CD4-positive, CD25-positive, alpha-beta regulatory T cell (primary cell): ENCODE results near the gene PPM1F. TPM values are rescaled to one million over a fixed set of nuclear protein-coding genes. Genes with fewer than 3 reads are reported as not detected.

ENCODE experiments used
- ATAC-seq, 2 donors: fragments of 150-1000 bp; cut with Tn5 transposase; one replicate each; pipeline ENCODE4 v1.10.0; 2021; ENCODE audit warnings: low read depth in 2 of 2, moderate number of reproducible peaks in 2 of 2, moderate library complexity in 1 of 2
- DNase-seq, 3 donors: peaks; one replicate each; pipeline versions ENCODE4 v3.0.0 to v3.0.0-alpha.2; 2012 to 2022; ENCODE audit warnings: mixed read lengths in 1 of 3
- H3K27ac ChIP-seq: one replicate; pipeline ENCODE4 v1.7.0; 2013; ENCODE audit warnings: mild to moderate bottlenecking, low read length; ENCODE audit not compliant: insufficient read depth, poor library complexity, severe bottlenecking
- H3K27me3 ChIP-seq: one replicate; pipeline ENCODE4 v1.7.0; 2013; ENCODE audit warnings: low read length; ENCODE audit not compliant: control insufficient read depth, insufficient read depth
- H3K36me3 ChIP-seq: one replicate; pipeline ENCODE4 v1.7.0; 2013; ENCODE audit warnings: mild to moderate bottlenecking, low read length, moderate library complexity; ENCODE audit not compliant: control insufficient read depth, insufficient read depth
- H3K4me1 ChIP-seq: 2 replicates; pipeline ENCODE4 v1.7.0; 2013; ENCODE audit warnings: mild to moderate bottlenecking, low read length; ENCODE audit not compliant: insufficient read depth, control insufficient read depth, poor library complexity, severe bottlenecking
- H3K4me3 ChIP-seq: one replicate; pipeline ENCODE4 v1.7.0; 2013; ENCODE audit warnings: low read depth, mild to moderate bottlenecking, low read length, moderate library complexity
- H3K9me3 ChIP-seq, 2 experiments: 1 replicate in 1 of 2; 2 replicates in 1 of 2; pipeline ENCODE4 v1.7.0; 2013; ENCODE audit warnings: low read length in 2 of 2, mild to moderate bottlenecking in 1 of 2, moderate library complexity in 1 of 2; ENCODE audit not compliant: control insufficient read depth in 2 of 2
- H3K27ac Mint-ChIP-seq, 3 donors: one replicate each; pipeline ENCODE4 v1.8.0; 2020 to 2022; ENCODE audit warnings: mild to moderate bottlenecking in 3 of 3, mixed read lengths in 3 of 3, moderate library complexity in 2 of 3
- H3K27me3 Mint-ChIP-seq: one replicate; pipeline ENCODE4 v1.8.0; 2022; ENCODE audit warnings: mild to moderate bottlenecking, mixed read lengths
- H3K36me3 Mint-ChIP-seq: one replicate; pipeline ENCODE4 v1.8.0; 2020; ENCODE audit warnings: mixed read lengths
- H3K4me1 Mint-ChIP-seq, 4 donors: one replicate each; pipeline ENCODE4 v1.8.0; 2020 to 2022; ENCODE audit warnings: mixed read lengths in 4 of 4, mild to moderate bottlenecking in 1 of 4
- H3K4me3 Mint-ChIP-seq, 4 donors: one replicate each; pipeline ENCODE4 v1.8.0; 2020 to 2022; ENCODE audit warnings: mild to moderate bottlenecking in 4 of 4, mixed read lengths in 4 of 4, moderate library complexity in 3 of 4
- H3K9me3 Mint-ChIP-seq, 7 donors: one replicate each; pipeline ENCODE4 v1.8.0; 2020 to 2022; ENCODE audit warnings: mixed read lengths in 7 of 7, mild to moderate bottlenecking in 3 of 7, moderate library complexity in 2 of 7
- polyA plus RNA-seq, 4 donors: library from polyadenylated mRNA; unstranded; fragments of 300-500 nt; fragmentation: Illumina TruSeq; gene quantifications; one replicate each; pipeline ENCODE4 v1.2.3, GENCODE V29; 2021
- total RNA-seq: library from RNA; stranded (reverse); gene quantifications from one replicate; pipeline ENCODE4 v1.2.3, GENCODE V29; 2022

PPM1F gene
- total and polyA plus RNA-seq, 5 donors from 2014 or later, result 5.6 to 19.6 (median 7.1) TPM

DNA sequence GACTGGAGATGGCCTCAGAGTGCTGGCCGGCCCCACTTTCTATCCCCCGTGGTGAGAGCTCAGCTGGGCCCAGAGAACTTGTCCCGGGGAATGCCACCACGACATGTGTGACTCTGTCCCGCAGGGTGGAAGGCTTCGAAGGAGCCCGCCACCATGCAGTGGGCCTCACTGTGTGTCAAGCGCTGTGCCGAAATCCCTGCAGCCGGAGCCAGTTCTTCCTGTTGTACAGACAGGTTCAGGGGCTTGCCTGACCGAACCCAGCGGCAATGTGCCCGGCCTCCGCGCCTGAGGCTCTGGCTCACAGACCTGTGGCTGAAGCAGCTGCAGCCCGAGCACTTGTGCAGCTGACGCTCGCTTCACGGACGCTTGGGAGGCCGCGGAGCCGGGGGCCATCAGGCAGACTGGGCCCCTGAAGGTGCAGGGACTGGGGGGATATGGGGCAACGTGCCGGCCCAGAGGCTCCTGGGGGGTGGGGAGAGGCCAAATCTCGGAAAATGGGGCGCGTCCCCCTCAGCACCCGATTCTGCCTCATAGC lies 650 bp downstream of the PPM1F start:
- H3K4me1 ChIP-seq, result peaks cover 14% of the 10 kb centered on the region
- Mint-ChIP-seq H3K4me1 (peaks cover 0 to 35% (median 15%) of the 10 kb centered on the region in 4 donors), H3K9me3 (no peaks in the 10 kb centered on the region), H3K27ac (peak overlapping the region; percentile 48 to 78 (median 56)), H3K27me3 (no peaks in the 10 kb centered on the region), H3K36me3 (no peaks in the 10 kb centered on the region), H3K4me3 (peak overlapping the region; percentile 84 to 90 (median 88))
- peak in 1 of 3 donors; percentile 34 for DNase-seq
- no peak overlapping the region for H3K4me3 ChIP-seq
- H3K9me3 ChIP-seq, result no peaks in the 10 kb centered on the region
- no peaks in the 10 kb centered on the region for H3K27me3 ChIP-seq
- H3K36me3 ChIP-seq, result no peaks in the 10 kb centered on the region
- no peak for ATAC-seq
- H3K27ac ChIP-seq, result no peak overlapping the region

- no peak for ATAC-seq
- peak overlapping the region; percentile 66 to 84 (median 78) for H3K4me3 Mint-ChIP-seq
- Histone ChIP-seq H3K27ac (no peak overlapping the region), H3K9me3 (no peaks in the 10 kb centered on the region), H3K4me3 (no peak overlapping the region), H3K27me3 (no peaks in the 10 kb centered on the region), H3K4me1 (peaks cover 14% of the 10 kb centered on the region), H3K36me3 (no peaks in the 10 kb centered on the region)
- no peaks in the 10 kb centered on the region for H3K9me3 Mint-ChIP-seq
- no peaks in the 10 kb centered on the region for H3K27me3 Mint-ChIP-seq
- peaks cover 0 to 36% (median 21%) of the 10 kb centered on the region in 4 donors for H3K4me1 Mint-ChIP-seq
- peak overlapping the region in 1 of 3 donors; percentile 78 for H3K27ac Mint-ChIP-seq
- no peak for DNase-seq
- H3K36me3 Mint-ChIP-seq, result no peaks in the 10 kb centered on the region
Measured at GRCh38 chr22:21951062-21951461, 1.6 kb downstream of the PPM1F start.

GRCh38 chr22:21949948-21950347 lies 2.7 kb downstream of the PPM1F start:
- no peaks in the 10 kb centered on the region for H3K9me3 Mint-ChIP-seq
- H3K27ac Mint-ChIP-seq, result peak overlapping the region in 1 of 3 donors; percentile 39
- Histone ChIP-seq H3K9me3 (no peaks in the 10 kb centered on the region), H3K4me3 (no peak overlapping the region), H3K4me1 (peaks cover 14% of the 10 kb centered on the region), H3K27me3 (no peaks in the 10 kb centered on the region), H3K27ac (no peak overlapping the region), H3K36me3 (no peaks in the 10 kb centered on the region)
- H3K27me3 Mint-ChIP-seq, result no peaks in the 10 kb centered on the region
- H3K4me3 Mint-ChIP-seq, result no peak overlapping the region
- peaks cover 5% of the 10 kb centered on the region for H3K36me3 Mint-ChIP-seq
- H3K4me1 Mint-ChIP-seq, result peaks cover 0 to 39% (median 21%) of the 10 kb centered on the region in 4 donors
- ATAC-seq (no peak), DNase-seq (no peak)

- no peak overlapping the region for H3K27ac ChIP-seq
- H3K36me3 ChIP-seq, result no peaks in the 10 kb centered on the region
- no peak for DNase-seq
- Mint-ChIP-seq H3K27me3 (no peaks in the 10 kb centered on the region), H3K4me1 (peaks cover 0 to 39% (median 21%) of the 10 kb centered on the region in 4 donors), H3K36me3 (peaks cover 8% of the 10 kb centered on the region), H3K27ac (no peak overlapping the region), H3K9me3 (no peaks in the 10 kb centered on the region), H3K4me3 (peak overlapping the region in 1 of 4 donors; percentile 9)
- no peak overlapping the region for H3K4me3 ChIP-seq
- no peak for ATAC-seq
- peaks cover 14% of the 10 kb centered on the region for H3K4me1 ChIP-seq
- H3K9me3 ChIP-seq, result no peaks in the 10 kb centered on the region
- no peaks in the 10 kb centered on the region for H3K27me3 ChIP-seq
Measured at GRCh38 chr22:21949569-21949918, 3.1 kb downstream of the PPM1F start.

DNA sequence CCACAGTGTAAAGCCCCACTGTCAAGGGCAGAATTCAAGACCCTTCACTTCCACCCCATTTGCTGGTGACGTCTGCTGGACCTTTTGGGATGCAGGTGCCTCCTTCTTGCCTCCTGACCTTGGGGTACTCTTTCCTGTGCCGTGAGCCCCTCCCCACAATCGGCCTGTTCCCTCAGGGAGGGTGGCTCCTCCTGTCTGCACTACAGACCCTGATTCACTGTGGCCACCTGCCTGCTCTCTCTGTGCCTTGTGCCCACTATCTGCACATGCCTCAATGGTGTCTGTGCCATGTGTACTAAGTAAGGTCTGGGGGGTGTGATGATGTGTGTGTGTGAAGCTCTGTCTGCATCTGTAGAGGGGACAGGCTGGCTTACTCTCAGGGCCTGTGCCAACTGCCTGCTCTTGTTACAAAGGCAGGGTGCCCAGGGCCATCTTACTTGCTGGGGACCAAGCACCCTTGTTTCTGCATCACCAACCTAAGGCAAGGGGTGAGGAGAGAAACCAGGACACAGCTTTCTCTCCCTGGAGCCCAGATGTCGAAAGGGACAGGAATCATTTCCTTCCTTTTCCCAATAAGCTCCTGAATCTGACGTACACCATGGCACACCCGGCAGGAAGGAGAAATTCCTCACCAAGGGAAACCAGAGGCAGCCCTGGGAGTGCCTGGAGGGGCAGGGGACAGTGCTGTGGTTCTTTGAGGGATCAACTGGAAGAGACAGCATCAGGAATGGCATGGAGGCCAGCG lies 3.7 kb downstream of the PPM1F start:
- Mint-ChIP-seq H3K4me1 (peaks cover 0 to 39% (median 21%) of the 10 kb centered on the region in 4 donors), H3K27ac (no peak overlapping the region), H3K36me3 (peaks cover 11% of the 10 kb centered on the region), H3K27me3 (no peaks in the 10 kb centered on the region), H3K9me3 (no peaks in the 10 kb centered on the region), H3K4me3 (peak overlapping the region in 1 of 4 donors; percentile 9)
- Histone ChIP-seq H3K27me3 (no peaks in the 10 kb centered on the region), H3K27ac (no peak overlapping the region), H3K4me3 (no peak overlapping the region), H3K9me3 (no peaks in the 10 kb centered on the region), H3K36me3 (no peaks in the 10 kb centered on the region), H3K4me1 (peaks cover 14% of the 10 kb centered on the region)
- no peak for DNase-seq
- ATAC-seq, result no peak

DNA sequence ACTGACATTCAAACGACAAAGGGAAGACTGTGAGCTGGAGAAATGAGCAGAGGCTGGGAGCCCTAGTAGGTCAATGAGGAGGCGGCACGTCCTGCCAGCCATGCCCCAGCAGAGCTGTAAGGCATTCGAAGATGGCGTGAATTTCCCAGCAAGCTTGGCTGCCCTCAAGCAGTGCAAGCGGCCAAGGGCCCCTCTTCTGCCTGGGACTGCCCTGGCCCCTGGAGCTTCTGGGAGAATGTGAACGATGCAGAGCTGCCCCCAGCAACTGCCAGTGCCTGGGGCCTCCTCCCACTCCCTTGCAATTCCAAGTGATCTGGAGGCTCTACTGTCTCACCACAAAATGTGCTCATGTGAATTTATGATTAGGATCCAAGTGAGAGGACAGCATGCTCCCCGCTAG lies 4.3 kb downstream of the PPM1F start:
- H3K27ac Mint-ChIP-seq, result peak overlapping the region in 1 of 3 donors; percentile 33
- Histone ChIP-seq H3K27ac (no peak overlapping the region), H3K27me3 (no peaks in the 10 kb centered on the region), H3K36me3 (no peaks in the 10 kb centered on the region), H3K4me1 (peaks cover 14% of the 10 kb centered on the region), H3K4me3 (no peak overlapping the region), H3K9me3 (no peaks in the 10 kb centered on the region)
- H3K9me3 Mint-ChIP-seq, result no peaks in the 10 kb centered on the region
- DNase-seq (no peak), ATAC-seq (no peak)
- peaks cover 0 to 39% (median 21%) of the 10 kb centered on the region in 4 donors for H3K4me1 Mint-ChIP-seq
- no peak overlapping the region for H3K4me3 Mint-ChIP-seq
- H3K36me3 Mint-ChIP-seq, result peaks cover 13% of the 10 kb centered on the region
- no peaks in the 10 kb centered on the region for H3K27me3 Mint-ChIP-seq

GRCh38 chr22:21947040-21948014 lies 5.3 kb downstream of the PPM1F start:
- Histone ChIP-seq H3K4me1 (peaks cover 9% of the 10 kb centered on the region), H3K9me3 (no peaks in the 10 kb centered on the region), H3K4me3 (no peak overlapping the region), H3K27ac (no peak overlapping the region), H3K36me3 (no peaks in the 10 kb centered on the region), H3K27me3 (no peaks in the 10 kb centered on the region)
- peak overlapping the region in 1 of 4 donors; percentile 35 for H3K4me3 Mint-ChIP-seq
- peak overlapping the region in 1 of 3 donors; percentile 33 for H3K27ac Mint-ChIP-seq
- no peaks in the 10 kb centered on the region for H3K9me3 Mint-ChIP-seq
- ATAC-seq (no peak), DNase-seq (no peak)
- peaks cover 13% of the 10 kb centered on the region for H3K36me3 Mint-ChIP-seq
- peaks cover 0 to 41% (median 21%) of the 10 kb centered on the region in 4 donors for H3K4me1 Mint-ChIP-seq
- no peaks in the 10 kb centered on the region for H3K27me3 Mint-ChIP-seq
